Stomach (tissue), 9 donors: Measurements from ENCODE around the gene ENO3. TPM values are rescaled to one million over a fixed set of nuclear protein-coding genes. Genes with fewer than 3 reads are reported as not detected.

ENCODE experiments used
- DNase-seq, 2 donors: peaks; one replicate each; pipeline versions ENCODE4 v3.0.0 to v3.0.0-alpha.2; 2013 to 2019
- H3K27ac ChIP-seq, 5 donors: fragments of 200-600 bp in 4 of 5; sonication (generic) in 4 of 5; one replicate each; pipeline ENCODE4 v1.5.1; 2013 to 2019; ENCODE audit warnings: mild to moderate bottlenecking in 1 of 5, moderate library complexity in 1 of 5
- H3K27me3 ChIP-seq, 3 donors: fragments of 200-600 bp; sonication (generic); one replicate each; pipeline ENCODE4 v1.5.1; 2017 to 2019; ENCODE audit warnings: mixed run types in 1 of 3
- H3K36me3 ChIP-seq, 4 donors: fragments of 200-600 bp; sonication (generic); 1 replicate in 3 of 4; 2 replicates in 1 of 4; pipeline ENCODE4 v1.5.1; 2016 to 2019
- H3K4me1 ChIP-seq, 4 donors: fragments of 200-600 bp; sonication (generic); one replicate each; pipeline ENCODE4 v1.5.1; 2016 to 2019
- H3K4me3 ChIP-seq, 4 donors: fragments of 200-600 bp; sonication (generic) in 3 of 4; one replicate each; pipeline ENCODE4 v1.5.1; 2016 to 2019; ENCODE audit warnings: mild to moderate bottlenecking in 1 of 4
- H3K9me3 ChIP-seq, 4 donors: fragments of 200-600 bp; sonication (generic); one replicate each; pipeline ENCODE4 v1.5.1; 2016 to 2019
- EP300 ChIP-seq: sonication (generic); formaldehyde crosslinking; IDR thresholded peaks from one replicate; pipeline ENCODE4 v1.6.1; 2017; ENCODE audit warnings: antibody characterized with exemption
- POLR2A ChIP-seq, 4 donors: fragments of 450-650 bp; IDR thresholded peaks; one replicate each; pipeline ENCODE4 v1.6.1; 2016; ENCODE audit warnings: antibody characterized with exemption in 4 of 4, control low read depth in 2 of 4, mild to moderate bottlenecking in 1 of 4, moderate library complexity in 1 of 4
- POLR2AphosphoS5 ChIP-seq, 3 donors: sonication (generic); formaldehyde crosslinking; IDR thresholded peaks; one replicate each; pipeline ENCODE4 v1.6.1; 2016; ENCODE audit warnings: antibody characterized with exemption in 3 of 3
- WGBS, 5 donors: extraction: QIAGEN DNeasy Blood & Tissue Kit in 3 of 5; methylation state at CpG; one replicate each; pipeline versions ENCODE4 v1.1.5 to v1.1.7; 2013 to 2018; 5-methylcytosine and 5-hydroxymethylcytosine counted together
- intact Hi-C: fragments of 100-400 bp; cut with DNase I; formaldehyde crosslinking; loops from one replicate; pipeline ENCODE4 v1.15.1; 2023; ENCODE audit warnings: low total_unique reads
- polyA plus RNA-seq, 3 donors: library from polyadenylated mRNA; stranded (reverse); fragments of 200-250 nt; gene quantifications; one replicate each; pipeline ENCODE4 v1.2.3, GENCODE V29; 2013
- total RNA-seq, 5 donors: library from RNA; depleted of rRNA; stranded (reverse); fragments of >200 nt; gene quantifications; one replicate each; pipeline versions ENCODE4 v1.1.0 to v1.2.3, GENCODE V29; 2014 to 2016
- TF ChIP-seq, protein P1 (sequence below), 7 experiments: fragments of 450-650 bp in 4 of 7; fragments of 200-600 bp in 3 of 7; sonication (generic) in 3 of 7; IDR thresholded peaks; one replicate each; pipeline ENCODE4 v1.5.1; 2016 to 2019; ENCODE audit warnings: antibody characterized with exemption in 7 of 7, control low read depth in 2 of 7, mild to moderate bottlenecking in 1 of 7
- donor health status: healthy with polysubstance abuse.
- donor health status: Bipolar disorder and iron deficiency.
- donor health status: healthy.

Gene ENO3
- total and polyA plus RNA-seq, 8 donors, result 1.8 to 12.1 (median 9.3) TPM; not detected in 1

DNA sequence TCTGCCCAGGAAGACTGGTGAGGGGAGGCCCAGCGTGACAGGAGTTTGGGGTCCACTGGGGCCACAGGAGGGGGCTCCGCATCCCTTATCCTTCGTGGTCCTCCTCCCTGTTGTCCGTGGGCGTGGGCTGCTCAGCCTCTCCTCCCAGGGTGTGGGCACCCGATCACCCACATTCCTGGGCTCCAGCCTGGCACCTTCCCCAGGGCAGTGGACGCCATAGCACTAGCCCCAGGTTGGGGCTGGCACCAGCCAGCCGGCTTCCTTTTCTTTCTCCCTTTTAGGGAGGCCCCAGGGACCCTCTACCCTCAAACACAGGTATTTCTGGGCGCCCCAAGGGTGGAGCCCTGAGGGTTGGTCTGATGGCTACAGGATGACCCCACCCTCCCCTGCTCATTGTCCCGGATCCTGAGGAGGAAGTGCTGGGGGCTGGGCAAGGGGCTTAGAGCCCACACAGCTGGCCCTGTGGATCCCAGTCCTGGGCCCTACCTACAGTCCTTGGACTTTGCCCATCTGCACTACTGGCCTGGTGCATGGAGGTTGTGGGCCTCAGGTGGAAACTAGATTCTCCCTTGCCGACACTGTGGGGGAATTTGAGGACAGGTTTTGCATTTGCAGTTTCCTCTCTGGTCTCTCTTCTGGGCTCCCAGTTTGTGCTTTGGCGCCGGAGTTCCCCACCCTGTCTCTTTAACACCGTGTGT is 48.0 kb downstream of the ENO3 start:
- Histone ChIP-seq H3K27me3 (no peaks in the 10 kb centered on the region), H3K9me3 (no peaks in the 10 kb centered on the region), H3K27ac (peak overlapping the region; percentile 91 to 97 (median 94)), H3K36me3 (peaks cover 30 to 35% (median 34%) of the 10 kb centered on the region in 4 donors), H3K4me1 (peaks cover 27 to 34% (median 32%) of the 10 kb centered on the region in 4 donors), H3K4me3 (peak overlapping the region; percentile 93 to 99 (median 98))
- TF ChIP-seq POLR2A (IDR thresholded peaks at IDR 0.05) (no peak), EP300 (no peak), POLR2AphosphoS5 (IDR thresholded peaks at IDR 0.05) (no peak)
- TF ChIP-seq, protein P1, sequence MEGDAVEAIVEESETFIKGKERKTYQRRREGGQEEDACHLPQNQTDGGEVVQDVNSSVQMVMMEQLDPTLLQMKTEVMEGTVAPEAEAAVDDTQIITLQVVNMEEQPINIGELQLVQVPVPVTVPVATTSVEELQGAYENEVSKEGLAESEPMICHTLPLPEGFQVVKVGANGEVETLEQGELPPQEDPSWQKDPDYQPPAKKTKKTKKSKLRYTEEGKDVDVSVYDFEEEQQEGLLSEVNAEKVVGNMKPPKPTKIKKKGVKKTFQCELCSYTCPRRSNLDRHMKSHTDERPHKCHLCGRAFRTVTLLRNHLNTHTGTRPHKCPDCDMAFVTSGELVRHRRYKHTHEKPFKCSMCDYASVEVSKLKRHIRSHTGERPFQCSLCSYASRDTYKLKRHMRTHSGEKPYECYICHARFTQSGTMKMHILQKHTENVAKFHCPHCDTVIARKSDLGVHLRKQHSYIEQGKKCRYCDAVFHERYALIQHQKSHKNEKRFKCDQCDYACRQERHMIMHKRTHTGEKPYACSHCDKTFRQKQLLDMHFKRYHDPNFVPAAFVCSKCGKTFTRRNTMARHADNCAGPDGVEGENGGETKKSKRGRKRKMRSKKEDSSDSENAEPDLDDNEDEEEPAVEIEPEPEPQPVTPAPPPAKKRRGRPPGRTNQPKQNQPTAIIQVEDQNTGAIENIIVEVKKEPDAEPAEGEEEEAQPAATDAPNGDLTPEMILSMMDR (IDR thresholded peaks at IDR 0.05), result no peak
- intact Hi-C loops, result no loop called here
- peak; percentile 53 to 73 for DNase-seq
- WGBS, 5 donors, result 7 to 14% (median 13%) methylated on average over 13 to 14 of the region's 14 CpGs

DNA sequence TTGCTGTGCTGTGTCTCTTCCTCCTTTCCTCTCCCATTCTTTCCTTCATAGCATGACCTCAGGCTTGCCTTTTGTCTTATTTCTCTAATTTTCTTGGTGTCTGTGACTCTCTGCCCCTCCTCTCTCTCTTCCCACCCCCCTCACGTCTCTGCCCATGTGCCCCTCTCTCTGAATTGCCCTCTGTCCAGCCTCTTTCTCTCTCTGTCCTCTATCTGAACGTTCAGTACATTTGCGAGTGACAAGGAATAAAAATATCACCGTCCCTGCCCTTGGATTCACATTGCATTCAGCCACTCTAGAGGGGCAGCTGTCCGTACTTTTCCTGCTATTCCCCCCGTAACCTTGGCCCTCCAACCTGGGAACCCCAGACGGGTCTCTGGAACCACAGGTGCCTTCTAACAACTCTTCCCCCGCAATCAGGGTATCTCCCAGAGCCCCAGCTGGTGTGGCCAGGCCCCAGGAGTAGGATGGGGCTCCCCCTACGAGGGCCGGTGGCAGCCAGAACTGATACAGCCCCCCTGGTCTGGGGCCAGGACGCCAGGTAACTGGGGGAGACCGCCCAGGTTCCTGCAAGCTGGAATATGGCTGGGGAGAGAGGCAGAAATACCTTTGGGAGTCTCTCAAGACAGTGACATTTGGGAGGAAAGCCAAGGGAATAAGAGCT is 48.6 kb downstream of the ENO3 start:
- WGBS, 5 donors, result 52 to 58% (median 56%) methylated on average over 12 of the region's 12 CpGs
- no peaks in the 10 kb centered on the region for H3K27me3 ChIP-seq
- H3K27ac ChIP-seq, result peak overlapping the region; percentile 43 to 96 (median 93)
- peaks cover 27 to 34% (median 32%) of the 10 kb centered on the region in 4 donors for H3K4me1 ChIP-seq
- TF ChIP-seq POLR2AphosphoS5 (IDR thresholded peaks at IDR 0.05) (no peak), EP300 (no peak), POLR2A (IDR thresholded peaks at IDR 0.05) (no peak)
- TF ChIP-seq, protein P1 (IDR thresholded peaks at IDR 0.05), result no peak
- DNase-seq, result no peak
- peak overlapping the region; percentile 93 to 99 (median 98) for H3K4me3 ChIP-seq
- H3K9me3 ChIP-seq, result no peaks in the 10 kb centered on the region
- intact Hi-C loops, result no loop called here
- H3K36me3 ChIP-seq, result peaks cover 37 to 42% (median 41%) of the 10 kb centered on the region in 4 donors

DNA sequence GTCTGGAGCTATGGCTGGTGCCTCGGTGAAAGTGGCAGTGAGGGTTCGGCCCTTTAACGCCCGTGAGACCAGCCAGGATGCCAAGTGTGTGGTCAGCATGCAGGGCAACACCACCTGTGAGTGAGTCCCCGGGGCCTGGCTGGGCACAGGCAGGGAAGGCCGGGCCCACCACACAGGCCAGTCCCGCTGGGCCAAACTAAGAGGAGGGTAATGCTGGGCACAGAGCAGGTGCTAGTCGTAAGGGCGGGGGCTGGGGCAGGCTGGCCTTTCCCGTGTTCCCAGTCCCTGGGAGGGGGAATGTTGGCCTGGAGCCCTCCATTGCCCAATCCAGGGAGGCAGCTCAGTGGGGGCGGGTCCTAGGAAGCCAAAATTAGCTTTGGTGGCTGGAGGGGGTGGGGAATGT is 49.3 kb downstream of the ENO3 start:
- Histone ChIP-seq H3K4me3 (peak overlapping the region; percentile 93 to 99 (median 98)), H3K36me3 (peaks cover 43 to 49% (median 48%) of the 10 kb centered on the region in 4 donors)

More for the DNA sequence above, 49.3 kb downstream of the ENO3 start:
- intact Hi-C loops, result no loop called here
- H3K27me3 ChIP-seq, result no peaks in the 10 kb centered on the region
- TF ChIP-seq EP300 (no peak), POLR2A (IDR thresholded peaks at IDR 0.05) (no peak), POLR2AphosphoS5 (IDR thresholded peaks at IDR 0.05) (peak in 1 of 3 donors; percentile 7)
- TF ChIP-seq, protein P1 (IDR thresholded peaks at IDR 0.05), result no peak
- peak in 1 of 2 donors; percentile 41 for DNase-seq
- H3K27ac ChIP-seq, result peak overlapping the region in 4 of 5 donors; percentile 28 to 96 (median 92)
- no peaks in the 10 kb centered on the region for H3K9me3 ChIP-seq
- H3K4me1 ChIP-seq, result peaks cover 27 to 34% (median 32%) of the 10 kb centered on the region in 4 donors
- WGBS, 5 donors, result 50 to 68% (median 57%) methylated on average over 8 to 11 of the region's 11 CpGs
